ENCODE results near the gene HECTD1.
"Not testable (repeated sequence)": the region's sequence is repeated elsewhere in the genome, so short reads cannot be mapped to it uniquely, and the experiment has no call there.

GRCh38 chr14:31052905-31053586 lies 154.5 kb downstream of the HECTD1 start:
- not testable (repeated sequence) for TF ChIP-seq CTCF (IDR thresholded peaks at IDR 0.05; ENCODE audit: insufficient read depth, low read depth, low read length); EZH2 (IDR thresholded peaks at IDR 0.05; ENCODE audit: insufficient read depth, low read length)
